Neuron (in vitro differentiated cells): ENCODE measurements around the gene FAM219B.
"Not testable (repeated sequence)": the region's sequence is repeated elsewhere in the genome, so short reads cannot be mapped to it uniquely, and the experiment has no call there.

Source experiments
- H2AFZ ChIP-seq: one replicate; pipeline ENCODE4 v1.6.1; 2013; ENCODE audit warnings: low read depth, mild to moderate bottlenecking, inconsistent platforms, low read length, moderate library complexity
- H3K27me3 ChIP-seq: one replicate; pipeline ENCODE4 v1.6.1; 2013; ENCODE audit warnings: low read length; ENCODE audit not compliant: insufficient read depth
- H3K36me3 ChIP-seq: one replicate; pipeline ENCODE4 v1.6.1; 2013; ENCODE audit warnings: low read length; ENCODE audit not compliant: insufficient read depth
- H3K4me1 ChIP-seq: one replicate; pipeline ENCODE4 v1.6.1; 2013; ENCODE audit warnings: low read length; ENCODE audit not compliant: insufficient read depth
- H3K4me3 ChIP-seq: 2 replicates; pipeline ENCODE4 v1.5.1; 2013; ENCODE audit warnings: mild to moderate bottlenecking, low read length, moderate library complexity
- H3K9me3 ChIP-seq: one replicate; pipeline ENCODE4 v1.6.1; 2013; ENCODE audit warnings: low read length

FAM219B gene

DNA sequence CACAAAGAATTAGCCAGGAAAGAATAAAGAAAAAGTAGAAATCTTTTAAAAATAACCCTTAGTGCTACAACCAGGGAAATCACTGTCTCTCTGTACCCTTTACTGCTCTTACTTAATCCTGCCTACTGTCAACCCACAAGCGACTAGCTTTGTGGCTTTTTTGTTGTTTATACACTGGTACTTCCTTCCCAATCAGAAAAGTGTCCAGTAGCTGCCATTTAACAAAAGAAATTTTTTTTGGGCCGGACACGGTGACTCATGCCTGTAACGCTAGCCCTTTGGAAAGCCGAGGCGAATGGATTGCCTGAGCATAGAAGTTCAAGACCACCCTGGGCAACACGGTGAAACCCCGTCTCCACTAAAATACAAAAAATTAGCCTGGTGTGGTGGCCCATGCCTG is 13.8 kb upstream of the FAM219B start:
- Histone ChIP-seq H3K4me3 (no peak overlapping the region), H3K36me3 (peaks cover 74% of the 10 kb centered on the region)

DNA sequence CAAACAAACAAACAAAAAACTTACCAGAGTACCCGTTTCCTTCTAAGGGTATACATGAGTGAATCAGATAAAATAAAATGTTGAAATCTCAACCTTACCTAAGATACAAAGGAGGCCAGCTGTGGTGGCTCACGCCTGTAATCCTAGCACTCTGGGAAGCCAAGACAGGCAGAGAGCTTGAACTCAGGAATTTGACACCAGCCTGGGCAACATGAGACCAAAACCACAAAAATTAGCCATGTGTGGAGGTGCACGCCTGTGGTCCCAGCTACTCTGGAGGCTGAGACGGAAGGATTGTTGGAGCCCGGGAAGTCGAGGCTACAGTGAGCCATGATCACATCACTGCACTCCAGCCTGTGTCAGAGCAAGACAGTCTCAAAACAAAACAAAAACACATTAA is 11.0 kb upstream of the FAM219B start:
- Histone ChIP-seq H3K4me3 (no peak overlapping the region), H3K4me1 (no peaks in the 10 kb centered on the region), H3K9me3 (no peaks in the 10 kb centered on the region), H3K27me3 (no peaks in the 10 kb centered on the region), H3K36me3 (peaks cover 76% of the 10 kb centered on the region), H2AFZ (no peak overlapping the region)

More for the DNA sequence above, 13.8 kb upstream of the FAM219B start:
- no peaks in the 10 kb centered on the region for H3K4me1 ChIP-seq
- no peak overlapping the region for H2AFZ ChIP-seq
- H3K9me3 ChIP-seq: no peaks in the 10 kb centered on the region
- H3K27me3 ChIP-seq: no peaks in the 10 kb centered on the region

DNA sequence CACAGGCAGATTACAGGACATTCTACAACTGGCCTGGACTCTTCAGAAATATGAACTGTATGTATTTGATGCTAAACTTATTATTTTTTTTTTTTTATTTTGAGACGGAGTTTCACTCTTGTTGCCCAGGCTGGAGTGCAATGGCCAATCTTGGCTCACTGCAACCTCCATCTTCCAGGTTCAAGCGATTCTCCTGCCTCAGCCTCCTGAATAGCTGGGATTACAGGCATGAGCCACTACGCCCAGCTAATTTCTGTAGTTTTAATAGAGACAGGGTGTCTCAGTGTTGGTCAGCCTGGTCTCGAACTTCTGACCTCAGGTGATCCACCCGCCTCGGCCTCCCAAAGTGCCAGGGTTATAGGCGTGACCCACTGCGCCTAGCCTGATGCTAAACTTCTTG is 7.1 kb upstream of the FAM219B start:
- H3K27me3 ChIP-seq, H2AFZ ChIP-seq, H3K4me1 ChIP-seq, H3K4me3 ChIP-seq, H3K9me3 ChIP-seq: not testable (repeated sequence)
- peaks cover 57% of the 10 kb centered on the region for H3K36me3 ChIP-seq

DNA sequence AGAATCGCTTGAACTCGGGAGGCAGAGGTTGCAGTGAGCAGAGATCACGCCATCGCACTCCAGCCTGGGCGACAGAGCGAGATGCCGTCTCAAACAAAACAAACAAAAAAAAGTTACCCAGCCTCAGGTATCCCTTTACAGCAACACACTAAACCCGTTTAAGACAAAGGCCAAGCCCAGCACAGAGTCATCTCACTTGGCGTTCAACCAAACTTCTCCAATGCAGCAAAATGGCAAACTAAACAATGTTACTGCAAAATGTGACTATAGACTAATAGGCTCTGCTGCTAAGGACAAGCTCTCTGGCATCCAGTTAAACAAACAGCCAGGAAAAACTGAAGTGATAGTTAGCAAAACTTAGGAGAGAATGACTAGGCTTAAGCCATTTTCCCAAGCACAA is 6.4 kb upstream of the FAM219B start:
- no peak overlapping the region for H3K4me3 ChIP-seq
- H3K9me3 ChIP-seq: no peaks in the 10 kb centered on the region
- peaks cover 49% of the 10 kb centered on the region for H3K36me3 ChIP-seq
- H2AFZ ChIP-seq: no peak overlapping the region
- no peaks in the 10 kb centered on the region for H3K4me1 ChIP-seq
- no peaks in the 10 kb centered on the region for H3K27me3 ChIP-seq

DNA sequence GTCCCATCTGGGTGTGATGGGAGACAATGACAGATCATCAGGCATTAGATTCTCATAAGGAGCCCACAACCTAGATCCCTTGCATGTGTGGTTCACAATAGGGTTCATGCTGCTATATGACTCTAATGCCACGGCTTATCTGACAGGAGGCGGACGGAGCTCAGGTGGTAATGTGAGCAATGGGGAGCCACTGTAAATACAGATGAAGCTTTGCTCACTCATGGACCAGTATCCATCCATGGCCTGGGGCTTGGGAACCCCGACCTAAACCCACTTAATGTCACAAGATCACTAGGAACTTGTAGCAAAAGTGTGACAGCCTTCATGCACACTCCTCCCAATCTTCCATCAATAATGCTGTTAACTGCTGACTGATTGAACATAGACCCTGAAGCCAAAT is 2.0 kb upstream of the FAM219B start:
- Histone ChIP-seq H3K9me3 (no peaks in the 10 kb centered on the region), H3K4me3 (no peak overlapping the region)

DNA sequence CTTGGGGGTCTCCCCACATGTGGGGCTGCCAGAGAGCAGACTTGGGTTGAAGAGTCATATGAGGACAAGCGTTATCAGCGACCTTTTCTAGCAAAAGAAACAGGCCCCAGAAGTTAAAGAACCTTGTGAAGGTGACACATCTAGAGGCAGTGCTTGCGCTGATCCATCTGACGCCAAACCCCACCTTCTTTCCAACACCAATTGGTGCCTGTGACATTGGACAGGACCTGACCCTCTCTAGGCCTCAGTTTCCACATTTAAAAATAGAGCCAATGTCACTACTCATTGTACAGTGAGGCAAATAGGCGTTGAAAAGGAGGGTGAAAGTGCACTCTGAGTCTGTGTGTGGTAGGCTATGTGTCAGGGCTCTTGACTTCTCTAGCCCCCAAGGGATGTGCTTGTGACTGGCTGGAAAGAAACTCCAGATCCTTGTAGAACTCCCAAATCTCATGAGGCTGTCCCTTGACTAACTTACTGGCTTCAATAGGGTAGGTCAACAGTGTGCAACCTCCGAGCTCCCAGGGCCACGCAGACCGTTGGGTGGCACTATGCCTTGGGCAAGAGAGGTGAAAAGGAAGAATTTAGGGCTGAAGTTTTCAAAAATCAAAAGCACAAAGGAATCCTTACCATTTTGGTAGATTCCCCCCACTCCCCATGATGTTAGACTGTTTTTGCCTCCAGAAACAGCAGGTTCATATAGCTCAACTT is 666 bp upstream of the FAM219B start:
- H3K9me3 ChIP-seq: no peaks in the 10 kb centered on the region
- H3K4me1 ChIP-seq: peaks cover 13% of the 10 kb centered on the region
- peak overlapping the region; percentile 63 for H3K4me3 ChIP-seq
- H3K36me3 ChIP-seq: peaks cover 36% of the 10 kb centered on the region
- H3K27me3 ChIP-seq: no peaks in the 10 kb centered on the region
- H2AFZ ChIP-seq: peak overlapping the region; percentile 99

More for the DNA sequence above, 2.0 kb upstream of the FAM219B start:
- no peak overlapping the region for H2AFZ ChIP-seq
- H3K36me3 ChIP-seq: peaks cover 35% of the 10 kb centered on the region
- peaks cover 13% of the 10 kb centered on the region for H3K4me1 ChIP-seq
- no peaks in the 10 kb centered on the region for H3K27me3 ChIP-seq

DNA sequence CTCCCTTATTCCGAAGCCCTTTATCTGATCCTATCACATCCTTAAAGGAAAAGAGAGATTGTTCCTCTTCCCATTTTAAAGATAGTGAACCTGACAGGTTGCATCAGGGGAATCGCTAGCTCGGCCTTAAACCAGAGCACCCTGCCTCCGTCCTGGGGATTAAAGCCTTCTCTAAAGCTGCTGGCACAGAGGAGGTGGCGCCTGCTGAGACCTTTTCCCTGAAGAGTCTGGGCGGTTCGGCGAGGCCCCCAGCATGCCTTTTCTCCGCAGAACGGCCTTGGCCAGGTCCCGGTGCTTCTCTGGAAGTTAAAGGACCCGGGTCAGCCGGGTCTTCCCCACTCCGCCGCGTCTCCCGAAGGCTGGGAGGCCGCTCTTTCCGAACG is 593 bp downstream of the FAM219B start:
- Histone ChIP-seq H3K36me3 (peaks cover 37% of the 10 kb centered on the region), H3K4me3 (peak overlapping the region; percentile 63)

DNA sequence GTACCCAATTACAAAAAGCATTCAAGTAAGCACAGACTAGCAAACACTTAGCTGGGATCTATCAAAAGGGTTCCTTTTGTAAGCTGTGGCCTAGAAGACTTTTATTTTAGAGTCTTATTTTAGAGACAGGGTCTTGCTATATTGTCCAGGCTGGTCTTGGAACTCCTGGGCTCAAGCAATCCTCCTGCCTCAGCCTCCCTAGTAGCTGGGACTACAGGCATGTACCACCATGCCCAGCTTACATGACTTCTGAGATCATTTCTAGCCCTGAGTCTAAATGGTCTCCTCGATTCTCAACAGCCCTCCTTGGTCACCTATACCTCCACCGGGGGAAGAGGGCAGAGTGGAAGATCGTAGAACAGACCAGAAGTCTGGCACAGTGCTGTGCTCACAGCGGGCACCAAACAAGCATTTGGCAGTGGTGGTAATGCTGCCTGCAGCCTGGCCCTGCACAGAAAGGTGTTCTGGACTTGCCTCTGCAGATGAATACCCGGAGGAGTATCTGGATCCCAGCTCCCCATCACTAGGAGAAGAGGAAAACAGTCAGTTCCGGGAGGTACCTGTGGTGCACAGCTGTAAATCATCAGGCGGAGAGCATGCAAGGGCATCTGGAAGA is 2.4 kb downstream of the FAM219B start:
- H3K36me3 ChIP-seq: peaks cover 54% of the 10 kb centered on the region

More for the DNA sequence above, 593 bp downstream of the FAM219B start:
- H3K27me3 ChIP-seq: no peaks in the 10 kb centered on the region
- peaks cover 13% of the 10 kb centered on the region for H3K4me1 ChIP-seq
- H3K9me3 ChIP-seq: no peaks in the 10 kb centered on the region
- H2AFZ ChIP-seq: peak overlapping the region; percentile 99

DNA sequence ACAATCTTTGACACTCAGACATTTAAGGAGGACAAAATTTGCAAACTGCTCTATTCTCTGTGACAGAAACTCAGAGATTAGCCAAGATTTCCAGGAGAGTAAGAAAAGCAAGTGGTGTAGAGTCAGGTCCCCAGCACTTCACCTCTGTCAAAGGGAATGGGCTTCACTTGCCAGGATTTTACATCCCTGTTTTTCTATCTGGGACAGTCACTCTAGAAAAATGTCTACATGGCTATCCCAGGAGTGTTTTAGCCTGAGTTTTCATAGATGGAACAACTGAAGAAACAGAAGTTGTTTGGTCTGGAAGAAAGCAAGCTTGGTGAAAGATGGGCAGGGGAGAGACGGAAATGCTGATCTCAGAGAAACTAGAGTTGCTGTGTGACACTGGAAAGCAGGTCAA is 3.0 kb downstream of the FAM219B start:
- Histone ChIP-seq H3K27me3 (no peaks in the 10 kb centered on the region), H2AFZ (no peak overlapping the region), H3K9me3 (no peaks in the 10 kb centered on the region), H3K36me3 (peaks cover 60% of the 10 kb centered on the region), H3K4me1 (peaks cover 13% of the 10 kb centered on the region), H3K4me3 (no peak overlapping the region)

More for the DNA sequence above, 2.4 kb downstream of the FAM219B start:
- Histone ChIP-seq H3K27me3 (no peaks in the 10 kb centered on the region), H3K4me1 (peaks cover 13% of the 10 kb centered on the region), H3K4me3 (no peak overlapping the region), H3K9me3 (no peaks in the 10 kb centered on the region), H2AFZ (no peak overlapping the region)

DNA sequence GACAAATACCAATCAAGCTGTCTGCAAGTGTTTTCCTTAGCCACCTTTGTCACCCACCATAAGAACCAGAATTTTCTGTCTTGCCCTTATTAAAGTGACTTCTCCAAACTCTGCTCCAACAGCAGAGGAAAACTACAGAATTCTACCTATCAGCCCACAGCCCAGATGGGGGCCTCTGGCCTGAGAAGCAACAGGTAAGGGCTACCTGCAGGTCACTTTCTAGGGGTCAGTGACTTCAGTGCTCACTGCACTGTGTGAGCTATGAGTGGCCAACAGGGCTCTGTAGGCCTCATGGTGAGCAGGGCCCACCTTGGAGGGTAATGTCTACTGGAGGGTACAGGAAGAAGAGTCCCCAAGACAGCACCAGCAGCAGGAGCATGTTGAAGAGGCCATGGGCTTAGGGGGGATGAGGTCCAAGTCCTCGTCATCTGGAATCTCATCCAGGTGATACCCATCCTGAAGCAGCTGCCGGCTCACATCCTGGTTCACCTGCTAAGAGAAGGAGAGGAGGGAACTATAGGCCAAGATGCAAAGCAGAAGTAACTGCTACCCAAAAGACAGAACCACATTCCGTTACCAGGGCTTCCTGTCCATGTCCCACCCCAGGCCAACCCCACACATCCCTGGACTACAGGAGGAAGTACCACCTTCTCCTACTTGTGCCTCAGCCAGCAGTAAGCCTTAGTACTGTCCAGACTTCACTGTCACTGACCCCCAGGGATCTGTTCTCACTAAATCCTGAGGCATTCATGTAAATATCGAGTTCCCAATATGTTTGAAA is 4.2 kb downstream of the FAM219B start:
- H3K9me3 ChIP-seq: no peaks in the 10 kb centered on the region
- H3K4me1 ChIP-seq: peaks cover 10% of the 10 kb centered on the region
- H3K36me3 ChIP-seq: peaks cover 66% of the 10 kb centered on the region
- H2AFZ ChIP-seq: no peak overlapping the region
- no peaks in the 10 kb centered on the region for H3K27me3 ChIP-seq
- H3K4me3 ChIP-seq: no peak overlapping the region

DNA sequence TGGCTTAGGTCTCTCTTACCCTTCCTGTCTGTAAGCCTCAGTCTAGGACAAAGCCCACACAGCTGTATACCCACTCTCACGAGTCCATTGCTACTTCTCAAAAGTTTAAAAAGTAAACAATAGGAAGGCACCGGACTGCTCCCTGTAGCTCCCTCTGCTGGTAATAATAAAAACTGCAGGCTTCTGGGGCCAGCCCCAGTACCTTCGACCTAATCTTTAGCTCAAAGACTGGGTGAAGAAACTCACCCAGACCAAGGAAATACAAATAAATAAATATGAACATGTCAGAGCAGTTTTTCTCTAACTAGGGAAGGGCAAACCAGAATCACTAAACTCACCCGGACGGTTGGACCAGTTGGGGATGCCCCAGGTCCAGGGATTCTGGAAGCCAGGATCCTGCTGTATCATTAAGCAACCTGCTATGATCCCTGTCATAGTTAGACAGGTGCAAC is 5.0 kb downstream of the FAM219B start:
- no peak overlapping the region for H3K4me3 ChIP-seq
- no peaks in the 10 kb centered on the region for H3K9me3 ChIP-seq
- no peak overlapping the region for H2AFZ ChIP-seq
- H3K36me3 ChIP-seq: peaks cover 72% of the 10 kb centered on the region
- H3K4me1 ChIP-seq: peaks cover 5% of the 10 kb centered on the region
- no peaks in the 10 kb centered on the region for H3K27me3 ChIP-seq

DNA sequence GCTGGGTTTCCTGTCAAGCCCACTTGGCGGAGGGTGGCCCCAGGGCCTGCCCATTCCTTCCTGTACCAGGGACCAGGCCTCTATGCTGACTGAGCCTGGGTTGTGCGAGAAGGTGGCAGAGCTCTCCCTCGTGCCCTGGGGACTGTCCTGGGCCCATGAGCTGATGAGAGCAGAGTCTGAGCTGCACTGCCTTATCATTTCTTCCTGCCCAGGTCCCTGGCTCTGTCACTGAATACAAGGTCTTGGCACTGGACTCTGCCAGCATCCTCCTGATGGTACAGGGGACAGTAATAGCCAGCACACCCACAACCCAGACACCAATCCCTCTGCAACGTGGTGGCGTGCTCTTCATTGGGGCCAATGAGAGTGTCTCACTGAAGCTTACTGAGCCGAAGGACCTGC is 9.3 kb downstream of the FAM219B start:
- Histone ChIP-seq H3K36me3 (peaks cover 61% of the 10 kb centered on the region), H3K27me3 (no peaks in the 10 kb centered on the region), H2AFZ (no peak overlapping the region), H3K4me1 (no peaks in the 10 kb centered on the region), H3K9me3 (no peaks in the 10 kb centered on the region), H3K4me3 (no peak overlapping the region)

DNA sequence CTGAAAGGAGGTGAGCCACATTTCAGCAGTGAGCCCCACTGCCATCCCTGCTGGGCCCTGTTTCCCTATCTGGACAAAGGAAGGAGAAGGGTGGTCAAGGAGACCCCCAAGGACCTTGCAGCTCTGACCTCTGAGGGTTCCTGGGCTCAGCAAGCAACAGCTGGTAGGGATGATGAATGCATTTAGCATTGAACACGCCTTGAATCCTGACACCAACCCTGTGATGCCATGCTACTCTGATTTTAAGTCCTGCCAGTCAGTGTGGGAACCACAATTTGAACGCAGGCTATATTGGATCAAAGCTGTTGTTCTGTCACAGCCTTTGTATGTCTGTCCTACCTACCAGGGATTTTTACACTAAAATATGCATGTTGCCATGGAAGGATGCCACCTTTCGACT is 10.3 kb downstream of the FAM219B start:
- Histone ChIP-seq H3K9me3 (no peaks in the 10 kb centered on the region), H3K4me1 (no peaks in the 10 kb centered on the region), H3K4me3 (no peak overlapping the region), H3K36me3 (peaks cover 58% of the 10 kb centered on the region), H2AFZ (no peak overlapping the region), H3K27me3 (no peaks in the 10 kb centered on the region)
